Measurements from ENCODE around the gene PSMG2. TPM values are rescaled to one million over a fixed set of nuclear protein-coding genes. Genes with fewer than 3 reads are reported as not detected.

The PSMG2 gene
- total and polyA plus RNA-seq, 2 of the 13 experiments (the other 11 are each of a cell fraction or from before 2014, with no cell fraction given) = 53.4 to 94.8 TPM

GRCh38 chr18:12656938-12657683 is 45.7 kb upstream of the PSMG2 start (continued):
- TF ChIP-seq HIC2 (CRISPR knock-in tag; IDR thresholded peaks at IDR 0.05; ENCODE audit: low read depth) (no peak), ZBTB3 (CRISPR knock-in tag; IDR thresholded peaks at IDR 0.05; ENCODE audit: borderline replicate concordance, low read depth) (no peak), MTA1 (CRISPR knock-in tag; IDR thresholded peaks at IDR 0.05; ENCODE audit: borderline replicate concordance) (peak; percentile 80; the same call in 1 of the 2 replicates), PHF20 (CRISPR knock-in tag; IDR thresholded peaks at IDR 0.05) (peak; percentile 25; the same call in 1 of the 2 replicates), ZNF629 (CRISPR knock-in tag; conservative IDR thresholded peaks at IDR 0.05) (no peak), TOPORS (CRISPR knock-in tag; IDR thresholded peaks at IDR 0.05) (0 out of 2 replicates have a peak, but pooled peaks have one; percentile 80), ZNF687 (CRISPR knock-in tag; IDR thresholded peaks at IDR 0.05) (peak; percentile 92), XRCC5 (optimal IDR thresholded peaks at IDR 0.05; ENCODE audit: low read length) (peak; percentile 51), ZNF768 (CRISPR knock-in tag; IDR thresholded peaks at IDR 0.05) (peak; percentile 51; the same call in 1 of the 2 replicates), GLI4 (CRISPR knock-in tag; IDR thresholded peaks at IDR 0.05; ENCODE audit: borderline replicate concordance) (peak; percentile 60; the same call in 1 of the 2 replicates), TFDP2 (CRISPR knock-in tag; IDR thresholded peaks at IDR 0.05) (peak; percentile 41; the same call in 1 of the 2 replicates), DMAP1 (CRISPR knock-in tag; IDR thresholded peaks at IDR 0.05) (peak; percentile 28; the same call in 1 of the 2 replicates), ZBTB7B (CRISPR knock-in tag; IDR thresholded peaks at IDR 0.05) (peak; percentile 51; the same call in 1 of the 2 replicates)
- TF ChIP-seq, protein P1, sequence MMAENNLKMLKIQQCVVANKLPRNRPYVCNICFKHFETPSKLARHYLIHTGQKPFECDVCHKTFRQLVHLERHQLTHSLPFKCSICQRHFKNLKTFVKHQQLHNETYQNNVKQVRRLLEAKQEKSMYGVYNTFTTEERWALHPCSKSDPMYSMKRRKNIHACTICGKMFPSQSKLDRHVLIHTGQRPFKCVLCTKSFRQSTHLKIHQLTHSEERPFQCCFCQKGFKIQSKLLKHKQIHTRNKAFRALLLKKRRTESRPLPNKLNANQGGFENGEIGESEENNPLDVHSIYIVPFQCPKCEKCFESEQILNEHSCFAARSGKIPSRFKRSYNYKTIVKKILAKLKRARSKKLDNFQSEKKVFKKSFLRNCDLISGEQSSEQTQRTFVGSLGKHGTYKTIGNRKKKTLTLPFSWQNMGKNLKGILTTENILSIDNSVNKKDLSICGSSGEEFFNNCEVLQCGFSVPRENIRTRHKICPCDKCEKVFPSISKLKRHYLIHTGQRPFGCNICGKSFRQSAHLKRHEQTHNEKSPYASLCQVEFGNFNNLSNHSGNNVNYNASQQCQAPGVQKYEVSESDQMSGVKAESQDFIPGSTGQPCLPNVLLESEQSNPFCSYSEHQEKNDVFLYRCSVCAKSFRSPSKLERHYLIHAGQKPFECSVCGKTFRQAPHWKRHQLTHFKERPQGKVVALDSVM (CRISPR knock-in tag; IDR thresholded peaks at IDR 0.05) = 0 out of 2 replicates have a peak, but pooled peaks have one; percentile 32
- TF ChIP-seq, protein P2, sequence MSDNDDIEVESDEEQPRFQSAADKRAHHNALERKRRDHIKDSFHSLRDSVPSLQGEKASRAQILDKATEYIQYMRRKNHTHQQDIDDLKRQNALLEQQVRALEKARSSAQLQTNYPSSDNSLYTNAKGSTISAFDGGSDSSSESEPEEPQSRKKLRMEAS (IDR thresholded peaks at IDR 0.05) = peak; percentile 82
- TF ChIP-seq, protein P3, sequence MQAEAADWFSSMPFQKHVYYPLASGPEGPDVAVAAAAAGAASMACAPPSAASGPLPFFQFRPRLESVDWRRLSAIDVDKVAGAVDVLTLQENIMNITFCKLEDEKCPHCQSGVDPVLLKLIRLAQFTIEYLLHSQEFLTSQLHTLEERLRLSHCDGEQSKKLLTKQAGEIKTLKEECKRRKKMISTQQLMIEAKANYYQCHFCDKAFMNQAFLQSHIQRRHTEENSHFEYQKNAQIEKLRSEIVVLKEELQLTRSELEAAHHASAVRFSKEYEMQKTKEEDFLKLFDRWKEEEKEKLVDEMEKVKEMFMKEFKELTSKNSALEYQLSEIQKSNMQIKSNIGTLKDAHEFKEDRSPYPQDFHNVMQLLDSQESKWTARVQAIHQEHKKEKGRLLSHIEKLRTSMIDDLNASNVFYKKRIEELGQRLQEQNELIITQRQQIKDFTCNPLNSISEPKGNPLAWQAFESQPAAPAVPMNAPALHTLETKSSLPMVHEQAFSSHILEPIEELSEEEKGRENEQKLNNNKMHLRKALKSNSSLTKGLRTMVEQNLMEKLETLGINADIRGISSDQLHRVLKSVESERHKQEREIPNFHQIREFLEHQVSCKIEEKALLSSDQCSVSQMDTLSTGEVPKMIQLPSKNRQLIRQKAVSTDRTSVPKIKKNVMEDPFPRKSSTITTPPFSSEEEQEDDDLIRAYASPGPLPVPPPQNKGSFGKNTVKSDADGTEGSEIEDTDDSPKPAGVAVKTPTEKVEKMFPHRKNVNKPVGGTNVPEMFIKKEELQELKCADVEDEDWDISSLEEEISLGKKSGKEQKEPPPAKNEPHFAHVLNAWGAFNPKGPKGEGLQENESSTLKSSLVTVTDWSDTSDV (CRISPR knock-in tag; IDR thresholded peaks at IDR 0.05) = 0 out of 2 replicates have a peak, but pooled peaks have one; percentile 36

All from HepG2 (cell line).